HEK293 (cell line): ENCODE results near the gene CD53.

Source experiments
- CTCF ChIA-PET: fragments of 350-600 bp; formaldehyde crosslinking; extraction: SDS; loops from one replicate; lab custom pipeline; 2021; ENCODE audit warnings: antibody characterized with exemption; lab: Yijun Ruan, JAX
- POLR2A ChIA-PET: fragments of 300-600 bp; formaldehyde crosslinking; extraction: SDS; loops from one replicate; lab custom pipeline; 2020; ENCODE audit warnings: antibody characterized with exemption, inconsistent platforms; lab: Yijun Ruan, JAX
- H3K27ac ChIP-seq: fragments of 200-500 bp; sonication (Bioruptor generic); 2 replicates; pipeline ENCODE4 v1.5.1; 2014; ENCODE audit warnings: low read depth, low read length, control low read depth, inconsistent platforms; ENCODE audit errors: extremely low read depth
- H3K36me3 ChIP-seq, 2 experiments: fragments of 200-500 bp in 1 of 2; sonication (Bioruptor generic) in 1 of 2; 1 replicate in 1 of 2; 2 replicates in 1 of 2; pipeline ENCODE4 v1.5.1; 2014 to 2017; ENCODE audit warnings: inconsistent platforms in 2 of 2, low read length in 2 of 2; ENCODE audit not compliant: control insufficient read depth in 2 of 2, insufficient read depth in 1 of 2
- H3K4me1 ChIP-seq: fragments of 200-500 bp; sonication (Bioruptor generic); 2 replicates; pipeline ENCODE4 v1.5.1; 2014; ENCODE audit warnings: mild to moderate bottlenecking, low read length, inconsistent platforms; ENCODE audit not compliant: control insufficient read depth, insufficient read depth
- H3K4me3 ChIP-seq: 2 replicates; pipeline ENCODE4 v1.5.1; 2011; ENCODE audit warnings: low read depth, mild to moderate bottlenecking, control low read depth, low read length, moderate library complexity
- H3K9me3 ChIP-seq: fragments of 200-500 bp; sonication (Bioruptor generic); 2 replicates; pipeline ENCODE4 v1.5.1; 2014; ENCODE audit warnings: low read depth, low read length, inconsistent platforms; ENCODE audit not compliant: control insufficient read depth, insufficient read depth
- HOXC10 ChIP-seq: sonication (generic); formaldehyde crosslinking; IDR thresholded peaks from 2 replicates; pipeline ENCODE4 v1.8.1; 2023; ENCODE audit warnings: mild to moderate bottlenecking, missing genetic modification reagents
- KLF10 ChIP-seq: fragments of 450-650 bp; IDR thresholded peaks from 2 replicates; pipeline ENCODE4 v1.5.1; 2018; ENCODE audit warnings: missing biosample characterization, mild to moderate bottlenecking, missing genetic modification characterization
- KLF16 ChIP-seq: fragments of 450-650 bp; formaldehyde crosslinking; IDR thresholded peaks from 2 replicates; pipeline ENCODE4 v1.5.1; 2017; ENCODE audit warnings: missing biosample characterization, missing genetic modification characterization
- KLF7 ChIP-seq: fragments of 450-650 bp; formaldehyde crosslinking; IDR thresholded peaks from 2 replicates; pipeline ENCODE4 v1.5.1; 2016; ENCODE audit warnings: missing biosample characterization, missing genetic modification characterization, borderline replicate concordance
- OSR2 ChIP-seq: fragments of 450-650 bp; formaldehyde crosslinking; IDR thresholded peaks from 2 replicates; pipeline ENCODE4 v1.5.1; 2016; ENCODE audit warnings: missing biosample characterization, missing genetic modification characterization
- ZFP69B ChIP-seq: fragments of 450-650 bp; formaldehyde crosslinking; IDR thresholded peaks from 2 replicates; pipeline ENCODE4 v1.5.1; 2016; ENCODE audit warnings: missing biosample characterization, missing genetic modification characterization
- ZNF140 ChIP-seq: fragments of 450-650 bp; formaldehyde crosslinking; IDR thresholded peaks from 2 replicates; pipeline ENCODE4 v1.5.1; 2016; ENCODE audit warnings: missing biosample characterization, missing genetic modification characterization
- ZNF175 ChIP-seq: fragments of 450-650 bp; formaldehyde crosslinking; IDR thresholded peaks from 2 replicates; pipeline ENCODE4 v1.5.1; 2016; ENCODE audit warnings: missing biosample characterization, missing genetic modification characterization
- ZNF266 ChIP-seq: fragments of 450-650 bp; formaldehyde crosslinking; IDR thresholded peaks from 2 replicates; pipeline ENCODE4 v1.5.1; 2016; ENCODE audit warnings: missing biosample characterization, missing genetic modification characterization, low read depth
- ZNF274 ChIP-seq, 2 experiments: fragments of 200-500 bp in 1 of 2; fragments of 450-650 bp in 1 of 2; sonication (Bioruptor generic) in 1 of 2; formaldehyde crosslinking in 1 of 2; IDR thresholded peaks; 2 replicates each; pipeline versions ENCODE4 v1.5.1 to v1.6.1; 2014 to 2016; ENCODE audit warnings: borderline replicate concordance in 1 of 2, inconsistent platforms in 1 of 2, low read length in 1 of 2, missing biosample characterization in 1 of 2, missing genetic modification characterization in 1 of 2
- ZNF302 ChIP-seq: fragments of 450-650 bp; formaldehyde crosslinking; IDR thresholded peaks from 2 replicates; pipeline ENCODE4 v1.5.1; 2016; ENCODE audit warnings: missing biosample characterization, missing genetic modification characterization, low read depth
- ZNF324 ChIP-seq: fragments of 450-650 bp; formaldehyde crosslinking; IDR thresholded peaks from 2 replicates; pipeline ENCODE4 v1.5.1; 2016; ENCODE audit warnings: missing biosample characterization, missing genetic modification characterization
- ZNF426 ChIP-seq: fragments of 450-650 bp; formaldehyde crosslinking; IDR thresholded peaks from 2 replicates; pipeline ENCODE4 v1.5.1; 2017; ENCODE audit warnings: missing biosample characterization, missing genetic modification characterization, mild to moderate bottlenecking, inconsistent platforms, moderate library complexity
- ZNF530 ChIP-seq: fragments of 450-650 bp; formaldehyde crosslinking; IDR thresholded peaks from 2 replicates; pipeline ENCODE4 v1.5.1; 2016; ENCODE audit warnings: low read depth, missing biosample characterization, missing genetic modification characterization
- ZNF629 ChIP-seq: fragments of 450-650 bp; formaldehyde crosslinking; IDR thresholded peaks from 2 replicates; pipeline ENCODE4 v1.5.1; 2017; ENCODE audit warnings: missing biosample characterization, missing genetic modification characterization
- TF ChIP-seq, protein P1 (sequence below): fragments of 450-650 bp; formaldehyde crosslinking; IDR thresholded peaks from 2 replicates; pipeline ENCODE4 v1.5.1; 2016; ENCODE audit warnings: missing biosample characterization, missing genetic modification characterization, low read depth
- TF ChIP-seq, protein P2 (sequence below): fragments of 450-650 bp; formaldehyde crosslinking; IDR thresholded peaks from 2 replicates; pipeline ENCODE4 v1.5.1; 2016; ENCODE audit warnings: missing biosample characterization, missing genetic modification characterization
- TF ChIP-seq, protein P3 (sequence below): fragments of 450-650 bp; formaldehyde crosslinking; IDR thresholded peaks from 2 replicates; pipeline ENCODE4 v1.5.1; 2016; ENCODE audit warnings: missing biosample characterization, missing genetic modification characterization
- TF ChIP-seq, protein P4 (sequence below): fragments of 450-650 bp; IDR thresholded peaks from 2 replicates; pipeline ENCODE4 v1.5.1; 2018; ENCODE audit warnings: missing biosample characterization, missing genetic modification characterization
- TF ChIP-seq, protein P5 (sequence below): fragments of 450-650 bp; formaldehyde crosslinking; IDR thresholded peaks from 2 replicates; pipeline ENCODE4 v1.5.1; 2016; ENCODE audit warnings: missing biosample characterization, missing genetic modification characterization

Gene CD53

DNA sequence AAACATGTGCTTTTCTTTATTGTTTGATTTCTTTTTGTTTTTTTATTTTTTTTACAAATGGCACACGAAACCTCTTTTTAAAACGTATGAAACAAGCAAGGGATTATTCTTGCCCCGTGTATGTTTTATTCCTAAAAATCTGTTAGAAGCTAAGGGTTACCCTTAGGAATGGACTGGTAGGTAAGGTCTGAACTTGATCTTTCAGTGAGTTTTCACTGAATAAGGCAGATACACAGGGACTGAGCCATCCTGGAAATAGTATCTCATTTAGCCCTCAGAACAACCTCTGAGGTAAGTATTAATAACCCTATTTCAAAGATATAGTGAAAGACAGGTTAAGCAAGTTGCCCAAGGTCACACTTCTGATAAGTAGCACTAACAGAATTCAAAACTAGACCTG is 6.0 kb downstream of the CD53 start (continued):
- TF ChIP-seq, protein P1, sequence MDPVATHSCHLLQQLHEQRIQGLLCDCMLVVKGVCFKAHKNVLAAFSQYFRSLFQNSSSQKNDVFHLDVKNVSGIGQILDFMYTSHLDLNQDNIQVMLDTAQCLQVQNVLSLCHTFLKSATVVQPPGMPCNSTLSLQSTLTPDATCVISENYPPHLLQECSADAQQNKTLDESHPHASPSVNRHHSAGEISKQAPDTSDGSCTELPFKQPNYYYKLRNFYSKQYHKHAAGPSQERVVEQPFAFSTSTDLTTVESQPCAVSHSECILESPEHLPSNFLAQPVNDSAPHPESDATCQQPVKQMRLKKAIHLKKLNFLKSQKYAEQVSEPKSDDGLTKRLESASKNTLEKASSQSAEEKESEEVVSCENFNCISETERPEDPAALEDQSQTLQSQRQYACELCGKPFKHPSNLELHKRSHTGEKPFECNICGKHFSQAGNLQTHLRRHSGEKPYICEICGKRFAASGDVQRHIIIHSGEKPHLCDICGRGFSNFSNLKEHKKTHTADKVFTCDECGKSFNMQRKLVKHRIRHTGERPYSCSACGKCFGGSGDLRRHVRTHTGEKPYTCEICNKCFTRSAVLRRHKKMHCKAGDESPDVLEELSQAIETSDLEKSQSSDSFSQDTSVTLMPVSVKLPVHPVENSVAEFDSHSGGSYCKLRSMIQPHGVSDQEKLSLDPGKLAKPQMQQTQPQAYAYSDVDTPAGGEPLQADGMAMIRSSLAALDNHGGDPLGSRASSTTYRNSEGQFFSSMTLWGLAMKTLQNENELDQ: no peak
- TF ChIP-seq HOXC10 (CRISPR knock-in tag): no peak
- TF ChIP-seq, all 188 proteins: peak for 0

DNA sequence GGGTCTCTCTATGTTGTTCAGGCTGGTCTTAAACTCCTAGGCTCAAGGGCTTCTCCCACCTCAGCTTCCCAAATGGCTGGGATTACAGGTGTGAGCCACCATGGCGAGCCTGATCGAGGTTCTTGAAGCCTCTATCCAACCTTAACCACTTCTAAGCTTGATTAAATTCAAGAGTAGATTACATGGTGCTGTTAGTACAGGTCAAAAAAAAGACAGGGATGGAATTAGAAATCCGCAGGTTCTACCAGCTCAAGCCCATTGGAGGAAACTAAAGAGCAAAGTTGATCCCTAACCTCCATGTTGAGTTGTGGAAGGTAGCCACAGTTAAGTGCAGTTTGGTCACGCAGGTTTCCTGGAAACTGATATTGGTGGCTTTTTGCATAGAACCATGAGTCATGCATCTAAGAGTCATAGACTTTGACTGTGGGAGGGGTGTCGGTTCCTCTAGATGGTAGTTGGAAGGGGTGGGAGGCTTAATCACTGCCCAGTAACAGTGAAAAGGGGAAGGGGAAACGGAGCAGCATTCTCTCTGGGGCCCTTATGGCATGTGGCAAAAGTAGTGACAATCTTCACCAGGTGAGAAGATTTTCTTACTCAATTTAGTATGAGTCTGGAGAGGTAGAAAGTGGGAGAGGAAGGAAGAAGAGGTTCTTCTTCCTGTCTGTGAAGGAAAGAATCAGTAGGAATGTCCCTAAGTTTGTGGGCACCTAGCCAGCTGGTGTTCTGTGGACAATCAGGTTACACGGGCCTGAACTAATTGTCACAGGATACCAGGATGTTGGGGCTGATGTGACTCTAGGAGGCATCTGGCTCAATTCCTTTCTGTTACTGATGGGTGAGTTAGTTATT is 7.0 kb downstream of the CD53 start:
- Histone ChIP-seq H3K4me1 (no peaks in the 10 kb centered on the region), H3K4me3 (no peak overlapping the region), H3K27ac (no peak overlapping the region), H3K9me3 (no peaks in the 10 kb centered on the region), H3K36me3 (no peaks in the 10 kb centered on the region)
- TF ChIP-seq ZNF302 (tag by site-specific recombination) (no peak), ZNF629 (0 out of 2 replicates have a peak, but pooled peaks have one; percentile 11)
- POLR2A ChIA-PET: interaction anchor here (1.5 kb wide), 1 partner anchor 84 kb away, joined by 4 read pairs; the partner anchor contains the start of gene LRIF1
- CTCF ChIA-PET: interaction anchor here (0.6 to 0.9 kb wide), 2 partner anchors 34 to 151 kb away, joined by 3 to 5 read pairs; no protein-coding TSS in a partner anchor

DNA sequence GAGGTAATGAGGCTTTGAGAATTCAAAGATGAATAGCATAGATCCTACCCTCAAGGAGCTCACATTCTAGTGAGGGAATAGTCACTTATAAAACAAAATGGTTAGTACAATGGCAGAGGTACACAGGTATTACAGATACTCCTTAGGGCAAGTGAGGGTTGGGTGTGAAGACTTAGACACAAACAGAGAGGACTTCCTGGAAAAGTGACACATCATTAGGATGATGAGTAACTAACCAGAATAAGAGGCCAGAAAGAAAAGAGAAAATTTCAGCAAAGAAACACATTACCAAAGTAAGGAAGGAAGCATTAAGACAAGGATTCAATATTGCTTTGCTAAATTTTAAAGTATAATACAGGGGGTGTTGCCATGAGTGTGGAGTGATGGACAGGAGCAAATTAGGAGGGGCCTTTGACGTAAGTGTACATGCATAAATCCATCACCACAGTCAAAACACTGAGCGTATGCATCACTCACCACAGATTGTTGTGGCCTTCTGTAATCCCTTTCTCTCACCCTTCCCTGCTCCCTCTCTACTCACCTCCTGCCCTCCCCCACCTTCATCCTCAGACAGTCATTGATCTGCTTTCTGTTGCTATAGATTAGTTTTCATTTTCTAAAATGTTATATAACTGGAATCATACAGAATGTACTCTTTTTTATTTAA is 7.9 kb downstream of the CD53 start:
- no peak overlapping the region for H3K27ac ChIP-seq
- no peaks in the 10 kb centered on the region for H3K36me3 ChIP-seq
- no peak overlapping the region for H3K4me3 ChIP-seq
- H3K9me3 ChIP-seq: no peaks in the 10 kb centered on the region
- CTCF ChIA-PET: no interaction called here
- POLR2A ChIA-PET: no interaction called here
- H3K4me1 ChIP-seq: no peaks in the 10 kb centered on the region
- TF ChIP-seq, protein P2, sequence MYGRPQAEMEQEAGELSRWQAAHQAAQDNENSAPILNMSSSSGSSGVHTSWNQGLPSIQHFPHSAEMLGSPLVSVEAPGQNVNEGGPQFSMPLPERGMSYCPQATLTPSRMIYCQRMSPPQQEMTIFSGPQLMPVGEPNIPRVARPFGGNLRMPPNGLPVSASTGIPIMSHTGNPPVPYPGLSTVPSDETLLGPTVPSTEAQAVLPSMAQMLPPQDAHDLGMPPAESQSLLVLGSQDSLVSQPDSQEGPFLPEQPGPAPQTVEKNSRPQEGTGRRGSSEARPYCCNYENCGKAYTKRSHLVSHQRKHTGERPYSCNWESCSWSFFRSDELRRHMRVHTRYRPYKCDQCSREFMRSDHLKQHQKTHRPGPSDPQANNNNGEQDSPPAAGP (tag by site-specific recombination): peak; percentile 79
- TF ChIP-seq, protein P3, sequence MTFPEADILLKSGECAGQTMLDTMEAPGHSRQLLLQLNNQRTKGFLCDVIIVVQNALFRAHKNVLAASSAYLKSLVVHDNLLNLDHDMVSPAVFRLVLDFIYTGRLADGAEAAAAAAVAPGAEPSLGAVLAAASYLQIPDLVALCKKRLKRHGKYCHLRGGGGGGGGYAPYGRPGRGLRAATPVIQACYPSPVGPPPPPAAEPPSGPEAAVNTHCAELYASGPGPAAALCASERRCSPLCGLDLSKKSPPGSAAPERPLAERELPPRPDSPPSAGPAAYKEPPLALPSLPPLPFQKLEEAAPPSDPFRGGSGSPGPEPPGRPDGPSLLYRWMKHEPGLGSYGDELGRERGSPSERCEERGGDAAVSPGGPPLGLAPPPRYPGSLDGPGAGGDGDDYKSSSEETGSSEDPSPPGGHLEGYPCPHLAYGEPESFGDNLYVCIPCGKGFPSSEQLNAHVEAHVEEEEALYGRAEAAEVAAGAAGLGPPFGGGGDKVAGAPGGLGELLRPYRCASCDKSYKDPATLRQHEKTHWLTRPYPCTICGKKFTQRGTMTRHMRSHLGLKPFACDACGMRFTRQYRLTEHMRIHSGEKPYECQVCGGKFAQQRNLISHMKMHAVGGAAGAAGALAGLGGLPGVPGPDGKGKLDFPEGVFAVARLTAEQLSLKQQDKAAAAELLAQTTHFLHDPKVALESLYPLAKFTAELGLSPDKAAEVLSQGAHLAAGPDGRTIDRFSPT (tag by site-specific recombination): peak; percentile 78; the same call in 1 of the 2 replicates
- no peak for TF ChIP-seq ZNF140
- TF ChIP-seq KLF7 (tag by site-specific recombination): no peak
- peak; percentile 50; the same call in 1 of the 2 replicates for TF ChIP-seq OSR2 (tag by site-specific recombination)
- no peak for TF ChIP-seq ZFP69B
- TF ChIP-seq ZNF266: no peak
- no peak for TF ChIP-seq ZNF426 (tag by site-specific recombination)
- TF ChIP-seq, protein P4, sequence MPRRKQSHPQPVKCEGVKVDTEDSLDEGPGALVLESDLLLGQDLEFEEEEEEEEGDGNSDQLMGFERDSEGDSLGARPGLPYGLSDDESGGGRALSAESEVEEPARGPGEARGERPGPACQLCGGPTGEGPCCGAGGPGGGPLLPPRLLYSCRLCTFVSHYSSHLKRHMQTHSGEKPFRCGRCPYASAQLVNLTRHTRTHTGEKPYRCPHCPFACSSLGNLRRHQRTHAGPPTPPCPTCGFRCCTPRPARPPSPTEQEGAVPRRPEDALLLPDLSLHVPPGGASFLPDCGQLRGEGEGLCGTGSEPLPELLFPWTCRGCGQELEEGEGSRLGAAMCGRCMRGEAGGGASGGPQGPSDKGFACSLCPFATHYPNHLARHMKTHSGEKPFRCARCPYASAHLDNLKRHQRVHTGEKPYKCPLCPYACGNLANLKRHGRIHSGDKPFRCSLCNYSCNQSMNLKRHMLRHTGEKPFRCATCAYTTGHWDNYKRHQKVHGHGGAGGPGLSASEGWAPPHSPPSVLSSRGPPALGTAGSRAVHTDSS (tag by site-specific recombination): no peak
- TF ChIP-seq KLF10 (tag by site-specific recombination): peak; percentile 40; the same call in 1 of the 2 replicates
- no peak for TF ChIP-seq KLF16
- no peak for TF ChIP-seq ZNF324
- TF ChIP-seq ZNF274 (IDR thresholded peaks at IDR 0.05; ENCODE audit: low read length): no peak
- no peak for TF ChIP-seq ZNF274 (tag by site-specific recombination; IDR thresholded peaks at IDR 0.05; ENCODE audit: borderline replicate concordance)
- TF ChIP-seq, protein P5, sequence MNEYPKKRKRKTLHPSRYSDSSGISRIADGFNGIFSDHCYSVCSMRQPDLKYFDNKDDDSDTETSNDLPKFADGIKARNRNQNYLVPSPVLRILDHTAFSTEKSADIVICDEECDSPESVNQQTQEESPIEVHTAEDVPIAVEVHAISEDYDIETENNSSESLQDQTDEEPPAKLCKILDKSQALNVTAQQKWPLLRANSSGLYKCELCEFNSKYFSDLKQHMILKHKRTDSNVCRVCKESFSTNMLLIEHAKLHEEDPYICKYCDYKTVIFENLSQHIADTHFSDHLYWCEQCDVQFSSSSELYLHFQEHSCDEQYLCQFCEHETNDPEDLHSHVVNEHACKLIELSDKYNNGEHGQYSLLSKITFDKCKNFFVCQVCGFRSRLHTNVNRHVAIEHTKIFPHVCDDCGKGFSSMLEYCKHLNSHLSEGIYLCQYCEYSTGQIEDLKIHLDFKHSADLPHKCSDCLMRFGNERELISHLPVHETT (tag by site-specific recombination): peak; percentile 91
- TF ChIP-seq ZNF530 (tag by site-specific recombination): no peak
- no peak for TF ChIP-seq ZNF175
